Ascending aorta (tissue), 2 donors: ENCODE data around the gene LLGL2. TPM values are rescaled to one million over a fixed set of nuclear protein-coding genes. Genes with fewer than 3 reads are reported as not detected.
"Not testable (repeated sequence)": the region's sequence is repeated elsewhere in the genome, so short reads cannot be mapped to it uniquely, and the experiment has no call there.

Source experiments
- DNase-seq, 2 donors: peaks; one replicate each; pipeline ENCODE4 v3.0.0-alpha.2; 2019; ENCODE audit warnings: low spot score in 2 of 2
- H3K27ac ChIP-seq, 2 donors: fragments of 200-600 bp; sonication (generic); one replicate each; pipeline ENCODE4 v1.5.1; 2016 to 2017; ENCODE audit warnings: mild to moderate bottlenecking in 1 of 2
- H3K27me3 ChIP-seq: fragments of 200-600 bp; sonication (generic); one replicate; pipeline ENCODE4 v1.5.1; 2017
- H3K36me3 ChIP-seq, 2 donors: fragments of 200-600 bp; sonication (generic); one replicate each; pipeline ENCODE4 v1.5.1; 2016
- H3K4me1 ChIP-seq, 2 donors: fragments of 200-600 bp; sonication (generic); one replicate each; pipeline ENCODE4 v1.5.1; 2016 to 2017; ENCODE audit warnings: mild to moderate bottlenecking in 1 of 2
- H3K4me3 ChIP-seq, 2 donors: fragments of 200-600 bp; sonication (generic); one replicate each; pipeline ENCODE4 v1.5.1; 2016 to 2017; ENCODE audit warnings: mild to moderate bottlenecking in 1 of 2
- H3K9me3 ChIP-seq, 2 donors: fragments of 200-600 bp; sonication (generic); one replicate each; pipeline ENCODE4 v1.5.1; 2016
- CTCF ChIP-seq, 3 experiments: fragments of 200-600 bp in 2 of 3; fragments of 450-650 bp in 1 of 3; sonication (generic) in 2 of 3; IDR thresholded peaks; one replicate each; pipeline ENCODE4 v1.5.1; 2016 to 2019; ENCODE audit warnings: antibody characterized with exemption in 3 of 3, mild to moderate bottlenecking in 1 of 3, moderate library complexity in 1 of 3
- intact Hi-C: fragments of 100-400 bp; cut with DNase I; formaldehyde crosslinking; loops from one replicate; pipeline ENCODE4 v1.15.1; 2023
- total RNA-seq: library from RNA; depleted of rRNA; stranded (reverse); fragments of >200 nt; gene quantifications from one replicate; pipeline ENCODE4 v1.1.0, GENCODE V29; 2016

Gene LLGL2
- total RNA-seq, 1 donor from 2014 or later = 41.8 TPM

GRCh38 chr17:75590314-75590761, 64.8 kb downstream of the LLGL2 start:
- Histone ChIP-seq H3K36me3 (no peaks in the 10 kb centered on the region), H3K27me3 (no peaks in the 10 kb centered on the region), H3K27ac (no peak overlapping the region), H3K4me3 (peak overlapping the region in 1 of 2 donors; percentile 71), H3K4me1 (no peaks in the 10 kb centered on the region), H3K9me3 (no peaks in the 10 kb centered on the region)
- no peak for DNase-seq
- intact Hi-C loops = no loop called here
- no peak for TF ChIP-seq CTCF (IDR thresholded peaks at IDR 0.05)

- no peak for TF ChIP-seq CTCF (IDR thresholded peaks at IDR 0.05)
- intact Hi-C loops = no loop called here
- H3K27ac ChIP-seq = no peak overlapping the region
- no peaks in the 10 kb centered on the region for H3K36me3 ChIP-seq
- H3K27me3 ChIP-seq = no peaks in the 10 kb centered on the region
- H3K4me1 ChIP-seq = no peaks in the 10 kb centered on the region
- H3K9me3 ChIP-seq = no peaks in the 10 kb centered on the region
- no peak for DNase-seq
- H3K4me3 ChIP-seq = no peak overlapping the region
Observed at GRCh38 chr17:75590849-75591721, 65.6 kb downstream of the LLGL2 start.

- H3K27me3 ChIP-seq = no peaks in the 10 kb centered on the region
- TF ChIP-seq CTCF (IDR thresholded peaks at IDR 0.05) = no peak
- intact Hi-C loops = no loop called here
- DNase-seq = no peak
- no peaks in the 10 kb centered on the region for H3K4me1 ChIP-seq
- no peaks in the 10 kb centered on the region for H3K36me3 ChIP-seq
- H3K4me3 ChIP-seq = no peak overlapping the region
- no peak overlapping the region for H3K27ac ChIP-seq
- H3K9me3 ChIP-seq = no peaks in the 10 kb centered on the region
Observed at GRCh38 chr17:75591722-75592302, 66.3 kb downstream of the LLGL2 start.

DNA sequence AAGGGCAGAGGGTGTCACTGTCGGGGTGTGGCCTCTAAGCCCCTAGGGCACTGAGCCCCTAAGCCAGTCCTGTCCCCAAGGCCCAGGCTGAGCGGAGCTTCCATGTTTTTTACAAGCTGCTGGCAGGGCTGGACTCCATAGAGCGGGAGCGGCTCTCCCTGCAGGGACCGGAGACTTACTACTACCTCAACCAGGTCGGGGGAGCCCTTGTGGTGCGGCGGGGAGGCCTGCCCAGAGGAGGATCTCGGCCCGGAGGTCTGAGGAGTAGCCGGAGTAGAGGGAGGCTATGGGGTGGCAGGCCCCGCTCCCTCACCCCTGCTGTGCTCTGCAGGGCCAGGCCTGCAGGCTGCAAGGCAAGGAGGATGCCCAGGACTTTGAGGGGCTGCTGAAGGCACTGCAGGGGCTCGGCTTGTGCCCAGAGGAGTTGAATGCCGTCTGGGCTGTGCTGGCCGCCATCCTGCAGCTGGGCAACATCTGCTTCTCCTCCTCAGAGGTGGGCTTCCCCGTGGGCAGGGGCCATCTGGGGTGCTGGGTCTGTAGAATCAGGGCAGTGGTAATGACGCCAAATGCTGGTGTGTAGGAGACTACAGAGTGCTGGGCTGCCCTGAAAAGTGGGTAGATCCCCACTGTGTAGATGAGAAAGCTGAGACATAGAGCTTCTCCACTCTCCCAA, 67.0 kb downstream of the LLGL2 start:
- DNase-seq = no peak
- no peaks in the 10 kb centered on the region for H3K27me3 ChIP-seq
- H3K36me3 ChIP-seq = no peaks in the 10 kb centered on the region
- no peaks in the 10 kb centered on the region for H3K9me3 ChIP-seq
- H3K4me3 ChIP-seq = no peak overlapping the region
- intact Hi-C loops = no loop called here
- TF ChIP-seq CTCF (IDR thresholded peaks at IDR 0.05) = no peak
- no peak overlapping the region for H3K27ac ChIP-seq
- H3K4me1 ChIP-seq = no peaks in the 10 kb centered on the region

- H3K4me1 ChIP-seq, H3K9me3 ChIP-seq, DNase-seq, intact Hi-C loops, H3K36me3 ChIP-seq, H3K27ac ChIP-seq, H3K27me3 ChIP-seq, H3K4me3 ChIP-seq: not testable (repeated sequence)
Observed at GRCh38 chr17:75593430-75593829, 67.9 kb downstream of the LLGL2 start.
